Measurements from ENCODE around the gene AR.

The AR gene

GRCh38 chrX:67730296-67730695 is 186.5 kb downstream of the AR start:
- TF ChIP-seq POU2F2 (IDR thresholded peaks at IDR 0.05; ENCODE audit: low read depth, low read length) (no peak), TAF1 (IDR thresholded peaks at IDR 0.05; ENCODE audit: low read depth, low read length) (no peak), POLR2A (IDR thresholded peaks at IDR 0.05; ENCODE audit: low read depth, low read length) (no peak), SPI1 (IDR thresholded peaks at IDR 0.05; ENCODE audit: low read depth, low read length) (no peak), PAX5 (IDR thresholded peaks at IDR 0.05; ENCODE audit: insufficient read depth, low read length, severe bottlenecking) (no peak), POLR2AphosphoS5 (IDR thresholded peaks at IDR 0.05; ENCODE audit: low read depth, low read length) (no peak)
- DNase-seq (ENCODE audit: insufficient read length, low spot score) (no peak), FAIRE-seq (no peak)

GRCh38 chrX:67731061-67731460 is 187.2 kb downstream of the AR start:
- no peak for TF ChIP-seq POLR2A (IDR thresholded peaks at IDR 0.05; ENCODE audit: low read depth, low read length)
- no peak for TF ChIP-seq SPI1 (IDR thresholded peaks at IDR 0.05; ENCODE audit: low read depth, low read length)
- no peak for TF ChIP-seq TAF1 (IDR thresholded peaks at IDR 0.05; ENCODE audit: low read depth, low read length)
- no peak for TF ChIP-seq POLR2AphosphoS5 (IDR thresholded peaks at IDR 0.05; ENCODE audit: low read depth, low read length)
- TF ChIP-seq PAX5 (IDR thresholded peaks at IDR 0.05; ENCODE audit: insufficient read depth, low read length, severe bottlenecking) = no peak
- TF ChIP-seq POU2F2 (IDR thresholded peaks at IDR 0.05; ENCODE audit: low read depth, low read length) = no peak
- FAIRE-seq (no peak), DNase-seq (ENCODE audit: insufficient read length, low spot score) (no peak)

GRCh38 chrX:67732864-67733263 is 189.0 kb downstream of the AR start:
- TF ChIP-seq POU2F2 (IDR thresholded peaks at IDR 0.05; ENCODE audit: low read depth, low read length) (no peak), POLR2AphosphoS5 (IDR thresholded peaks at IDR 0.05; ENCODE audit: low read depth, low read length) (no peak), TAF1 (IDR thresholded peaks at IDR 0.05; ENCODE audit: low read depth, low read length) (no peak), SPI1 (IDR thresholded peaks at IDR 0.05; ENCODE audit: low read depth, low read length) (no peak), POLR2A (IDR thresholded peaks at IDR 0.05; ENCODE audit: low read depth, low read length) (no peak), PAX5 (IDR thresholded peaks at IDR 0.05; ENCODE audit: insufficient read depth, low read length, severe bottlenecking) (no peak)
- FAIRE-seq (no peak), DNase-seq (ENCODE audit: insufficient read length, low spot score) (no peak)

- no peak for FAIRE-seq
- DNase-seq (ENCODE audit: insufficient read length, low spot score) = no peak
These were observed 190.4 kb downstream of the AR start for GRCh38 chrX:67734111-67734753.

GRCh38 chrX:67749536-67749935 is 205.7 kb downstream of the AR start:
- TF ChIP-seq SPI1 (IDR thresholded peaks at IDR 0.05; ENCODE audit: low read depth, low read length) = no peak
- FAIRE-seq = no peak
- DNase-seq (ENCODE audit: insufficient read length, low spot score) = no peak

More at GRCh38 chrX:67734111-67734753, 190.4 kb downstream of the AR start:
- TF ChIP-seq POU2F2 (IDR thresholded peaks at IDR 0.05; ENCODE audit: low read depth, low read length) (no peak), POLR2AphosphoS5 (IDR thresholded peaks at IDR 0.05; ENCODE audit: low read depth, low read length) (no peak), PAX5 (IDR thresholded peaks at IDR 0.05; ENCODE audit: insufficient read depth, low read length, severe bottlenecking) (no peak), SPI1 (IDR thresholded peaks at IDR 0.05; ENCODE audit: low read depth, low read length) (no peak), TAF1 (IDR thresholded peaks at IDR 0.05; ENCODE audit: low read depth, low read length) (no peak), POLR2A (IDR thresholded peaks at IDR 0.05; ENCODE audit: low read depth, low read length) (no peak)

- FAIRE-seq (no peak), DNase-seq (ENCODE audit: insufficient read length, low spot score) (no peak)
- no peak for TF ChIP-seq SPI1 (IDR thresholded peaks at IDR 0.05; ENCODE audit: low read depth, low read length)
- TF ChIP-seq PAX5 (IDR thresholded peaks at IDR 0.05; ENCODE audit: insufficient read depth, low read length, severe bottlenecking) = no peak
- no peak for TF ChIP-seq POLR2AphosphoS5 (IDR thresholded peaks at IDR 0.05; ENCODE audit: low read depth, low read length)
- TF ChIP-seq POU2F2 (IDR thresholded peaks at IDR 0.05; ENCODE audit: low read depth, low read length) = no peak
- TF ChIP-seq POLR2A (IDR thresholded peaks at IDR 0.05; ENCODE audit: low read depth, low read length) = no peak
- TF ChIP-seq TAF1 (IDR thresholded peaks at IDR 0.05; ENCODE audit: low read depth, low read length) = no peak
These were observed 206.9 kb downstream of the AR start for GRCh38 chrX:67750694-67751093.

GRCh38 chrX:67759018-67759417 is 215.2 kb downstream of the AR start:
- no peak for TF ChIP-seq SPI1 (IDR thresholded peaks at IDR 0.05; ENCODE audit: low read depth, low read length)
- no peak for TF ChIP-seq TAF1 (IDR thresholded peaks at IDR 0.05; ENCODE audit: low read depth, low read length)
- no peak for TF ChIP-seq POU2F2 (IDR thresholded peaks at IDR 0.05; ENCODE audit: low read depth, low read length)
- TF ChIP-seq POLR2AphosphoS5 (IDR thresholded peaks at IDR 0.05; ENCODE audit: low read depth, low read length) = no peak
- TF ChIP-seq POLR2A (IDR thresholded peaks at IDR 0.05; ENCODE audit: low read depth, low read length) = no peak
- TF ChIP-seq PAX5 (IDR thresholded peaks at IDR 0.05; ENCODE audit: insufficient read depth, low read length, severe bottlenecking) = no peak
- DNase-seq (ENCODE audit: insufficient read length, low spot score) = no peak
- no peak for FAIRE-seq

- TF ChIP-seq POU2F2 (IDR thresholded peaks at IDR 0.05; ENCODE audit: low read depth, low read length) (no peak), POLR2A (IDR thresholded peaks at IDR 0.05; ENCODE audit: low read depth, low read length) (no peak), PAX5 (IDR thresholded peaks at IDR 0.05; ENCODE audit: insufficient read depth, low read length, severe bottlenecking) (no peak), SPI1 (IDR thresholded peaks at IDR 0.05; ENCODE audit: low read depth, low read length) (no peak), POLR2AphosphoS5 (IDR thresholded peaks at IDR 0.05; ENCODE audit: low read depth, low read length) (no peak), TAF1 (IDR thresholded peaks at IDR 0.05; ENCODE audit: low read depth, low read length) (no peak)
- no peak for FAIRE-seq
- DNase-seq (ENCODE audit: insufficient read length, low spot score) = no peak
These were observed 233.3 kb downstream of the AR start for GRCh38 chrX:67777148-67777547.

- TF ChIP-seq POU2F2 (IDR thresholded peaks at IDR 0.05; ENCODE audit: low read depth, low read length) (no peak), PAX5 (IDR thresholded peaks at IDR 0.05; ENCODE audit: insufficient read depth, low read length, severe bottlenecking) (no peak), SPI1 (IDR thresholded peaks at IDR 0.05; ENCODE audit: low read depth, low read length) (no peak), POLR2A (IDR thresholded peaks at IDR 0.05; ENCODE audit: low read depth, low read length) (no peak), TAF1 (IDR thresholded peaks at IDR 0.05; ENCODE audit: low read depth, low read length) (no peak), POLR2AphosphoS5 (IDR thresholded peaks at IDR 0.05; ENCODE audit: low read depth, low read length) (no peak)
- DNase-seq (ENCODE audit: insufficient read length, low spot score) (no peak), FAIRE-seq (no peak)
These were observed 235.3 kb downstream of the AR start for GRCh38 chrX:67779099-67779498.
